Ectodermal cell (in vitro differentiated cells): ENCODE results near the gene ZNF385B.

Source experiments
- H3K27ac ChIP-seq: 2 replicates; pipeline ENCODE4 v1.7.0; 2013; ENCODE audit warnings: mild to moderate bottlenecking, low read depth, low read length; ENCODE audit not compliant: insufficient read depth, poor library complexity, severe bottlenecking
- H3K27me3 ChIP-seq: 2 replicates; pipeline ENCODE4 v1.7.0; 2013; ENCODE audit warnings: mild to moderate bottlenecking, low read length; ENCODE audit not compliant: insufficient read depth, control insufficient read depth, poor library complexity, severe bottlenecking
- H3K36me3 ChIP-seq: one replicate; pipeline ENCODE4 v1.7.0; 2013; ENCODE audit warnings: low read length; ENCODE audit not compliant: control insufficient read depth, insufficient read depth
- H3K4me1 ChIP-seq: one replicate; pipeline ENCODE4 v1.7.0; 2013; ENCODE audit warnings: low read length; ENCODE audit not compliant: control insufficient read depth, insufficient read depth
- H3K4me3 ChIP-seq: 2 replicates; pipeline ENCODE4 v1.7.0; 2013; ENCODE audit warnings: low read depth, low read length, control low read depth; ENCODE audit not compliant: insufficient read depth
- H3K9me3 ChIP-seq: 2 replicates; pipeline ENCODE4 v1.7.0; 2013; ENCODE audit warnings: mild to moderate bottlenecking, low read length, moderate library complexity; ENCODE audit not compliant: control insufficient read depth
- WGBS, 2 experiments: methylation state at CpG; one replicate each; pipeline ENCODE4 v1.1.7; 2013; ENCODE audit warnings: missing lambda C conversion rate in 2 of 2; 5-methylcytosine and 5-hydroxymethylcytosine counted together

ZNF385B gene

GRCh38 chr2:179622635-179623300 lies 238.6 kb downstream of the ZNF385B start:
- Histone ChIP-seq H3K4me3 (no peak overlapping the region), H3K27me3 (no peaks in the 10 kb centered on the region), H3K36me3 (no peaks in the 10 kb centered on the region), H3K27ac (no peak overlapping the region), H3K4me1 (no peaks in the 10 kb centered on the region), H3K9me3 (no peaks in the 10 kb centered on the region)
- 97 to 100% methylated on average over 3 of the region's 3 CpGs for WGBS, 2 experiments

- 89 to 100% methylated on average over 1 of the region's 1 CpG for WGBS, 2 experiments
Observed at GRCh38 chr2:179622112-179622511, 239.3 kb downstream of the ZNF385B start.

GRCh38 chr2:179619947-179620467 lies 241.4 kb downstream of the ZNF385B start:
- H3K9me3 ChIP-seq, result no peaks in the 10 kb centered on the region
- H3K36me3 ChIP-seq, result no peaks in the 10 kb centered on the region
- no peak overlapping the region for H3K4me3 ChIP-seq
- H3K27me3 ChIP-seq, result no peaks in the 10 kb centered on the region
- 83% methylated on average over 1 of the region's 1 CpG; no CpG with 5 or more reads in 1 of the 2 experiments for WGBS, 2 experiments
- no peaks in the 10 kb centered on the region for H3K4me1 ChIP-seq
- no peak overlapping the region for H3K27ac ChIP-seq

More at GRCh38 chr2:179622112-179622511, 239.3 kb downstream of the ZNF385B start:
- H3K4me3 ChIP-seq, result no peak overlapping the region
- H3K36me3 ChIP-seq, result no peaks in the 10 kb centered on the region
- H3K27ac ChIP-seq, result no peak overlapping the region
- H3K9me3 ChIP-seq, result no peaks in the 10 kb centered on the region
- H3K27me3 ChIP-seq, result no peaks in the 10 kb centered on the region
- H3K4me1 ChIP-seq, result no peaks in the 10 kb centered on the region

DNA sequence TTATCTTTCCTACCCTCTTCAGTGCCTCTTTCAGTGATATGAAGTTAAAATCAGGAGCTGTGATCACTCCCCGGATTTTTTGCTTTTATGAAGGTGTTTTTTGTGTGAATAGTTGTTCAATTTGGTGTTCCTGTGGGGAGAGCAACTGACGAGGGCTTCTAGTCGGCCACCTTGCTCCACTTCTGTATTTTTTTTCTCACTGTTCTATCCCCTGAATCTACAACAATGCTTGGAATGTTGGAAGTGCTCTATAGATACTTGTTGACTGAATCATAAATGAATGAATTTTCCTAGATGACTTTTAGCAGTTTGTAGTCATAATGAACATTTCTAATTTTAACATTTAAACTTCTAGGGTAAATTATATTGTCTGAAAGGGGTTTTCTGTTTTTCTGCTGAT lies 247.3 kb downstream of the ZNF385B start:
- 92% methylated on average over 3 of the region's 3 CpGs for WGBS, 2 experiments
- no peaks in the 10 kb centered on the region for H3K27me3 ChIP-seq
- H3K27ac ChIP-seq, result no peak overlapping the region
- no peaks in the 10 kb centered on the region for H3K4me1 ChIP-seq
- H3K36me3 ChIP-seq, result no peaks in the 10 kb centered on the region
- no peaks in the 10 kb centered on the region for H3K9me3 ChIP-seq
- H3K4me3 ChIP-seq, result no peak overlapping the region

- Histone ChIP-seq H3K27ac (no peak overlapping the region), H3K4me3 (no peak overlapping the region), H3K27me3 (no peaks in the 10 kb centered on the region), H3K4me1 (no peaks in the 10 kb centered on the region), H3K36me3 (no peaks in the 10 kb centered on the region), H3K9me3 (no peaks in the 10 kb centered on the region)
- WGBS, 2 experiments, result 84 to 87% methylated on average over 4 of the region's 4 CpGs
Observed at GRCh38 chr2:179613701-179614100, 247.7 kb downstream of the ZNF385B start.

DNA sequence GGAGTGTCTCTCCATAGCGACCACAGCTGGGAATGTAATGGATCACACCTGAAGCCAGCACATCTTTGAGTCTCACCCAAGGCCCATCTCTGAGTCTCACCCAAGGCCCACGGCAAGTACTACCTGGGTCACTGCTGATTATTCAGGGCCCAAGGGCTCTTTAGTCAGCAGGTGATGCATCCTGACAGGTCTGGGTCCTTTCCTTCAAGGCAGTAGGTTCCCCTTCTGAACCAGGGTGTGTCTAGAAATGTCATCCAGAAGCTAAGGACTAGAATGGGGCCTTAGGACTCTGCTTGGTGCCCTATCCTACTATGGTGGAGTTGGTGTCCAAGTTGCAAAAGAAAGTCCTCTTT lies 248.1 kb downstream of the ZNF385B start:
- WGBS, 2 experiments, result 93 to 95% methylated on average over 2 of the region's 2 CpGs
- Histone ChIP-seq H3K27me3 (no peaks in the 10 kb centered on the region), H3K36me3 (no peaks in the 10 kb centered on the region), H3K4me3 (no peak overlapping the region), H3K4me1 (no peaks in the 10 kb centered on the region), H3K27ac (no peak overlapping the region), H3K9me3 (no peaks in the 10 kb centered on the region)

GRCh38 chr2:179612591-179613298 lies 248.7 kb downstream of the ZNF385B start:
- Histone ChIP-seq H3K27ac (no peak overlapping the region), H3K36me3 (no peaks in the 10 kb centered on the region), H3K4me1 (no peaks in the 10 kb centered on the region), H3K9me3 (no peaks in the 10 kb centered on the region), H3K4me3 (no peak overlapping the region), H3K27me3 (no peaks in the 10 kb centered on the region)
- 86 to 90% methylated on average over 7 of the region's 7 CpGs for WGBS, 2 experiments

DNA sequence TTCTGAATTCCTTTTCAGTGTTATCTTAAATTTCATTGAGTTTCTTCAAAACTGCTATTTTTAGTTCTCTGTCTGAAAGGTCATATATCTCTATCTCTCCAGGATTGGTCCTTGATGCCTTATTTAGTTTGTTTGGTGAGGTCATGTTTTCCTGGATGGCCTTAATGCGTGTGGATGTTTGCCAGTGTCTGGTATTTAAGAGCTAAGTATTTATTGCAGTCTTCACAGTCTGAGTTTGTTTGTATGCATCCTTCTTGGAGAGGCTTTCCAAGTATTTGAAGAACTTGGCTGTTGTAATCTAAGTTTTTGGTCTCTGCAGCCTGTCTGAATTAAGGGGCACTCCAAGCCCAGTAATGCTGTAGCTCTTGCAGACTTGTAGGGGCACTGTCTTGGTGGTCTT lies 249.3 kb downstream of the ZNF385B start:
- 52 to 63% methylated on average over 1 of the region's 1 CpG for WGBS, 2 experiments
- H3K4me1 ChIP-seq, result no peaks in the 10 kb centered on the region
- no peak overlapping the region for H3K27ac ChIP-seq

DNA sequence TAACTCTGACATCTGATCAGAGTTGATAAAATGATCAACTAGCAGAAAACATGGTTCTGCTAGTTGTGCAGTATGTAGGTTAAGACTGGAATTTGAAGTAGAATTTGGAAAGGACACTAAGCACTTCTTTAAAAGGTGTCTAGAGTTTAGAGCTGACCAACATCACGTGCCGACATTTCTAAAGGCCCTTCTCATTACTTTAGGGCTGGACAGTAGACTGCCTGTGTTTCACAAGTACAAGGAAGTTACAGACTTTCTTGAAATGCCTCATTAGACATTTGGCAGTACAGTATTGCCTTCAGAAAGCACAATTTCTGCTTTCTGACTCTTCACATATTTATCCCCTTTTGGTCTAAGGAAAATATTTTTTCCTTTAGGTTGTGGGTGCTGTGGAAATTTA lies 255.3 kb downstream of the ZNF385B start:
- WGBS, 2 experiments, result 94 to 97% methylated on average over 2 of the region's 2 CpGs
- Histone ChIP-seq H3K4me1 (no peaks in the 10 kb centered on the region), H3K4me3 (no peak overlapping the region), H3K27ac (no peak overlapping the region), H3K9me3 (no peaks in the 10 kb centered on the region), H3K36me3 (no peaks in the 10 kb centered on the region), H3K27me3 (no peaks in the 10 kb centered on the region)

More for the DNA sequence above, 249.3 kb downstream of the ZNF385B start:
- Histone ChIP-seq H3K27me3 (no peaks in the 10 kb centered on the region), H3K9me3 (no peaks in the 10 kb centered on the region), H3K4me3 (no peak overlapping the region), H3K36me3 (no peaks in the 10 kb centered on the region)

DNA sequence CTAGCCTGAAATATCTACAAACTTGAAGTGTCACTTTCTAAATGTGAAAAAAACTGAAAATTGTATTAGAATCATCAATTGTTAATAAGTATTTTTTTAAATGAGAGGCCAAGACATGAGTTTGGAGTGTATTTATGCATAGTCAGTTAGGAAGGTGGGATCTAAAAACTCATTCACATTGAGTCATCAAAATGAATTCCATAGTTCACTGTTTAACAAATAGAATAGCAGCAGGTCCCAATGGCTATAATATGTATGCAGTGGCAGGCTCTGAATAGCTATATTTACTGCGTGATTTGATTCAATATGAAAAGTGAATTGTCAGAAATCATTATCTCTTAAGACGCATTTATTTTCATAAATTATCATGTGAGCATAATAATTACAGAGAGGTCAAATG lies 256.1 kb downstream of the ZNF385B start:
- no peaks in the 10 kb centered on the region for H3K9me3 ChIP-seq
- WGBS, 2 experiments, result 93% methylated on average over 2 of the region's 2 CpGs; no CpG with 5 or more reads in 1 of the 2 experiments

More for the DNA sequence above, 256.1 kb downstream of the ZNF385B start:
- Histone ChIP-seq H3K4me3 (no peak overlapping the region), H3K36me3 (no peaks in the 10 kb centered on the region), H3K27me3 (no peaks in the 10 kb centered on the region), H3K27ac (no peak overlapping the region), H3K4me1 (no peaks in the 10 kb centered on the region)
